Activated CD8-positive, alpha-beta memory T cell treated with anti-CD3 and anti-CD28 coated beads for 48 hours (primary cell): ENCODE measurements around the gene CYP51A1.
"Not testable (repeated sequence)": the region's sequence is repeated elsewhere in the genome, so short reads cannot be mapped to it uniquely, and the experiment has no call there.

Source experiments
- DNase-seq, 3 experiments: peaks; one replicate each; pipeline ENCODE4 v3.0.0-alpha.2; 2020; ENCODE audit warnings: low read depth in 2 of 3, low spot score in 2 of 3

The CYP51A1 gene

DNA sequence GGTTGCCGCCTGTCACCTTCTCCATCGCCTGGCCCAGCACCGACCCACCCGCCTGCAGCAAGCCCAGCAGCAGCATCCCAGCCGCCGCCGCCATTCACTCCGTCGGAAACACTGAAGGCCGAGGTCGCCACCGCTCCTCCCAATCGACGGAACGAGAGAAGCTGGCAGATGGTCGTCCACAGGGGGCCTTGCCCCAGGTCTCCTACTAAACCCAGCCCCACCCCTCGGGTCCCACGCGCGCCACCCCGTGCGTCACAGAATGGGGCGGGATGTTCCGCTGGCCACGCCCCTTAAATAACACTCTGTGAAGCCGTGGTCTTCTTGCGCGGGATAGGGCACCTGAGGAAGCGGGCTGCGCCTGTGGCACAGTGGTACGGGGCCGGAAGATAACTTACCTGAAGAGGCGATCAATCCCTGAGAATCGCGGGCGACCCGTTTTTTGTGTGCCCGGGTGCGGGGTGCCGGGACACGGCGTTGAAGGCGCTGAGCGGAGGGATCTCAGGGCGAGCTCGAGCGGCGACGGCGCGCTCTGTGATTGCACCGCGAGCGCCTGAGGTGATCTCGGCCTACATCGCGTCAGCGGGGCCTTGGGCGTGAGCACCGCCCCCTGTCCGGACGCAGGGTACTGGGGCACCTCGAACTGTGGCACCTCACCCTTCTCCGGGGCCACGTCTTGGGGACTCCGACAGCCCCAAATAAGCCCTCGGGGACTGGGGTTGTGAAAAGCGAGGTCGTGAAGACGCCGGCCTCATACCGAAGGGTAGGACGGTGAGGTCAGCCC lies at the start of gene CYP51A1:
Gene CYP51A1, minus strand, starts transcription at position 207 of the 781 bp plus-strand sequence. Its CDS starts 113 bp downstream, at position 94.
- peak; percentile 83 to 96 (median 93) for DNase-seq

DNA sequence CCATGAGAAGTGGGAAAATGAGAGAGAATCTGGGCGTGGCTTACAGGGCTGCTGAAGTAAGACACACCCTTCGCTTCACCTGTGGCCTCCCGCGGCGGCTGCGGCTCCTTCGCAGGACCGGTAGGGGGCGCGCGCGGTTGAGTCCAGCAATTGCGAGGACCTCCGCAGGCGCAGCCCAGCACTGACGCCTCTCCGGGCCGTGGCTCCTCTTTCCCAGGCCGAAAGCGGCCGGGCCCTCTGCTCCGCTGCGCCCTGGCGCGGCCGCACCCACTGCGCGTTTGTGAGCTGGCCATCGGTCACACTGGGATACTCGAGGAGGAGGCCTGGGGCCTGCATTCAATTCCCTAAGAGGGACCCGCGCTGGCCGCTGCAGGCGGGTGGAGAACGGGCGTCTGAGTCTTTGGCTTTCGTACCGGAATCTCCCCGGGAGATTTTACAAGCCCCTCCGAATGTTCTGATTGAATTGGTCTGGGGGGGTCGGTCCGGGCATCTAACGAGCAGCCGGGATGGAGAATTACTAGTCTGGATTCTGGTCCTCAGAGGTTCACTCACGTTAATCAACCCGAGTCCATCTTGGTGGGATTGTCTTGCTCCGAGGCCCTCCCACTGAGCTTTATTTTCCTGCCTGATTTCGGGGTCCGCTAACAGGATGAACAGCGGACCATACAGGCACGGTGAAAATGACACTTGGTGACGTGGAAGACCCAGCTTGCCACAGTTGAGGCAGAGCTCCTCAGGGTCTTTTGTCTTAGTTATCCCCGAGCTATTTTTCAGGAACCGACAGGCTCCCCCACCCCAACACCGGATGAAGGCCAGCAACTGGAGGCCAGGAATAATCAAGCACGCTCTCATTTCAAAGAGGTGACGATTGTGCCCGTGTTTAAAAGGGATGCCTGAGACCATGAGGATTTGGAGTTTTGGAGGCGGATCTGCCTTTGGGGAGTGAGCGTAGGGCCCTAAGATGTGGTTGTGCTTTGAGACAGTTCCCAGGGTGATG lies 44.9 kb upstream of the CYP51A1 start, which contains the start of gene LRRD1:
Gene LRRD1, minus strand, starts transcription at position 215 of the 997 bp plus-strand sequence. CDS start 13,940 bp downstream, outside the sequence.
- DNase-seq = peak; percentile 82 to 95 (median 87)

DNA sequence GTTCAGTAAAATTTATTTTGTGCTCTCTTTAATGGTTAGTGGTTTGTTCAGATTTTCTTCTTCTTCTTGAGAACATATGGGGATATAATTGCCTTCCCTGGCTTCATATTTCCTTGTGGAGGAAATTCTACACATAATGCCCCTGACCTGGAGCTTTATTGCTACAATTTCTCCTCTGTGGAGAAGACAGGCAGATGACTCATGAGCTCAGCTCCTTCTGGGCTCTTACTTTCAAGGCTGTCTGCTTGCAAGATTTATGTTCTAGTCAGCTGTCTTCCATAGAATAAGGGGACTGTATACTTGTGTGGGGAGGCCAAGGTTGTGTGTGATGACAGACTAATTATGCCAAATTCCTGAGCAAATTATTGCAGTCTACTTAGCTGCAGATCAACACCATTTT lies 43.1 kb upstream of the CYP51A1 start:
- DNase-seq = no peak

DNA sequence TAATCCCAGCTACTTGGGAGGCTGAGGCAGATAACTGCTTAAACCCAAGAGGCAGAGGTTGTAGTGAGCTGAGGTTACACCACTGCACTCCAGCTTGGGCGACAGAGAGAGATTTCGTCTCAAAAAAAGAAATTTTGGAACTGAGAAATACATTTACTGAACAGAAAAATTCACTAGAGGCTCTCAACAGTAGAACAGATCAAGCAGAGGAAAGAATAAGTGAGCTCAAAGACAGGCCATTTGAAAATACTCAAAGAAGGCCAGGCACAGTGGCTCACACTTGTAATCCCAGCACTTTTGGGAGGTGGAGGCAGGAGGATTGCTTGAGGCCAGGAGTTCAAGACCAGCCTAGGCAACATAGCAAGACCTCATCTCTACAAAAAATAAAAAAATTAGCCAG lies 35.3 kb upstream of the CYP51A1 start:
- not testable (repeated sequence) for DNase-seq

DNA sequence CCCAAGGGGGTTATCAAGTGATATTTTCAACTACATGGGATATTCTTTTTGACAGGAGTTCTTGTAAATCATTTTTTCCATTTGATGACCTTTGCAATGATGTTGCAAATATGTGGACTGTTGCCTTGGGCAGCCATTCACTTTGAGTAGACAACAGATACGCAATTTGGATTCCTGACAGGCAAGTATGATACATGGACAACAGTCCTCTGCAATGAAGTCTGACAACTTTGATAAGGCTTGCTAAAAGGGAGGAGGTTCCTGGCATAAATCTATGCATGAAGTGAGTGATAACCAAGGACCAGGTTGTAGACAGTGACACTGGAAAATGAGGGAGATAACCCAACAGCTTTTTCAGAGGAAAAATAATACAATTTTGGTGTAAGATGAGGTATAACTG lies 27.0 kb upstream of the CYP51A1 start:
- no peak for DNase-seq

DNA sequence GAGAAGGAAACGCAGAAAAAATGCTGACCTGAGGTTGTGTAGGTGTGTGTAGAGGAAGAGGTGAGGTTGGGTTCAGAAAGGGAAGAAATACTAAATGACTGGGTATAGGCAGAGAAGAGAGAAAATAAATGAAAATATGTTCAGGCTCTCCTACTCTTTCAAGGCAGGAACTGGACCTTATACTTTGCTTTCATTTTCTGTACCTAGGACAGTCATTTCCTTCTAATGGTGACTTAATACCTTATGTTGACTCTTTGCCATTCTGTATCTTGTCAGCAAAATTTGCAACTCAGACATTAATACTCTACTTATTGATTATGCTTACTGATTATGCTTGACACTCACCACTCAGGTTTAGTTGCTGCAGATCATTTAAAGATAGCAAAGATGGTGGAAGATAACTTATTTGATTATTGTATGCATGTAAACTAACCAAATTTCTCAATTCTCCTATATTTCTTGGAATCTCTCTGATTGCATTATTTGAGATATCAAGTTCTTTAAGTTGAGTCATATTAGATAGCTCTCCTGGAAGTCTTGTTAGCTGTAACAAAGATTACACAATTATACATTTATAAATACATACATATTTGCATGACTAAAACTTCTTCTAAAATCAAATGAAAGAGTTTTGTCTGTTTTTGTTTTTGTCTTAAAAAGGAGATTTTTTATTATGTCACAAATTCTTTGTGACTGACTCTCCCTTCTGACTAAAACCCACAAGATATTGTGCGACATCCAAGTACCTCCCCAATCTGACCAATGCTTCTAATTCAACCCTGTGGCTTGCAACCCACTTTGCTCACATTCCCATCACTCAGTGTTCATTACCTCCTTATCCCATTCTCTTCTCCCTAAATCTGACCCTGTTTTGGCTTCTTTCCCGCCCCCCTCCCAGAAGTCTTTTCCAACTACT lies 24.6 kb upstream of the CYP51A1 start:
- no peak for DNase-seq

DNA sequence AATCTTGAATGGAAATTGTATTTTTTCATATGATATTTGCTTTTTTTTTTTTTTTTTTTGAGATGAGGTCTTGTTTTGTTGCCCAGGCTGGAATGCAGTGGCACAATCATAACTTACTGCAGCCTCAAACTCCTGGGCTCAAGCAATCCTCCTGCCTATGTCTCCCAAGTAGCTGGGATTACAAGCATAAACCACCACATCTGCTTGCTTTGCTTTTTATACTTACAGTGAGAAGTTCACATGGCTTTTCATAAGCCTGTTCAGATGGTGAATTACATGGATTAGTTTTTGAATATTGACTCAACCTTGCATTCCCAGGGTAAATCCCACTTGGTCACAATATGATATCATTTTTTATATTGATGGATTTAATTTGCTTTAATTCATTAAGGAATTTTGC lies 22.7 kb upstream of the CYP51A1 start:
- DNase-seq = no peak

DNA sequence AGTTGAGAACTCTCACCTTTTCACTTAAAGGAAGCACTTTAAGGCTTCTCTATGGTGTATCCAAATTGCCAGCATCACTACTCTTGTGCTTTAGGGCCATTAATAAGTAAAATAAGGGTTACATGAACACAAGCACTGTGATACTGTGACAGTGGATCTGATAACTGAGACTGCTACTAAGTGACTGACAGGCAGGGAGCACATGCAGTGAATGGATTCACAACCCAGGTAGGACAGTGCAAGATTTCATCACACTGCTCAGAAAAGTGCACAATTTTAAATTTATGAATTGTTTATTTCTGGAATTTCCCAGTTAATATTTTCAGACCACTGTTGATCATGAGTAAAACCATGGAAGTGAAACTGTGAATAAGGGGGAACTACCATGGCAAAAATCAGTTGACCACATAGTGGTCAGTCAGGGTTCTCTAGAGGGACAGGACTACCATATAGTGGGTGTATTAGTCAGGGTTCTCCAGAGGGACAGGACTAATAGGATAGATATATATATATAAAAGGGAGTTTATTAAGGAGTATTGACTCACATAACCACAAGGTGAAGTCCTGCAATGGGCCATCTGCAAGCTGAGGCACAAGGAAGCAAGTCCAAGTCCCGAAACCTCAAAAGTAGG lies 20.9 kb upstream of the CYP51A1 start:
- DNase-seq = no peak

DNA sequence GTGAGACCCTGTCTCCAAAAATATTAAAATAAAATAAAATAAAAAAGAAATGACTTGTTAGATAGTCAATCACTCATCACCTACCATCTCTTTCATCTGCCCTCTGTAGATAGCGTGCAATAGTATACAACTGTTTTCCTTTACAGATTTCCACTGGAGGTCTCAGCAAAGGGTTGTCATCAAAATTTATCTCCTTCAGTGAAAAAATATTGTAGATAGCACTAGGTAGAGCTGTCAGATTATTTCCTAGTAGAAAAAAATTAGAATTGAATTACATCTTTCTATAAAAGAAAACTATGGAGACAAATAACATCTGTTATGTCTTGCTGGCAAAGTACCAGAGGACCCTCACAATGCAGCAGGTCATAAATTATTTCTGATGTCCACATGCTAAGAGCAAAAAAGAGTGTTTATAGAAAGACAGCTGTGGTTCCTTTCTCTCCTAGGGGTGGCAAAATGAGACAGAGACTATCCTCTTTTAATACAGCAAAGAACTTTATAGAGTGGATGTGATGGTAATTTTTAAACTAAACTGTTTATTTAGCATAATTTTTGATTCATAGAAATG lies 16.3 kb upstream of the CYP51A1 start:
- no peak for DNase-seq

DNA sequence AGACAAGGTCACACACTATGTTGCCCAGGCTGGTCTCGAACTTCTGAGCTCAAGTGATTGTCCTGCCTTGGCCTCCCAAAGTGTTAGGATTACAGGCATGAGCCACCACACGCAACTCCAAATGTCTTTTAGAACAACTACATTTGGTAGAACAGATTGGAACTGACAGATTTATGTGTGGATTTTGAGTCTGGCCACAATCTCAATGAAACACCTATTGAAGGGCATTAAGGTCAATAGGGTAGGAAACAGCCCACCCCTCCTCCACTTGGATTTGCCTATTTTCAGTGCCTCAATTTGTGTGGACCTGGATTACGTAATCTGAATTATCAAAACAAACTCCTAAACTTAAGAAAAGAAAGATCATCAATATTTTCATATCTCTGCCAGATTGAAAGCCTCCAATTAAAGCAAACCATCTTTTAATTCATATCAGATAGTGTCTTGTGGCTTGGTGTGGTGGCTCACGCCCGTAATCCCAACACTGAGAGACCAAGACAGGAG lies 15.5 kb upstream of the CYP51A1 start:
- no peak for DNase-seq

DNA sequence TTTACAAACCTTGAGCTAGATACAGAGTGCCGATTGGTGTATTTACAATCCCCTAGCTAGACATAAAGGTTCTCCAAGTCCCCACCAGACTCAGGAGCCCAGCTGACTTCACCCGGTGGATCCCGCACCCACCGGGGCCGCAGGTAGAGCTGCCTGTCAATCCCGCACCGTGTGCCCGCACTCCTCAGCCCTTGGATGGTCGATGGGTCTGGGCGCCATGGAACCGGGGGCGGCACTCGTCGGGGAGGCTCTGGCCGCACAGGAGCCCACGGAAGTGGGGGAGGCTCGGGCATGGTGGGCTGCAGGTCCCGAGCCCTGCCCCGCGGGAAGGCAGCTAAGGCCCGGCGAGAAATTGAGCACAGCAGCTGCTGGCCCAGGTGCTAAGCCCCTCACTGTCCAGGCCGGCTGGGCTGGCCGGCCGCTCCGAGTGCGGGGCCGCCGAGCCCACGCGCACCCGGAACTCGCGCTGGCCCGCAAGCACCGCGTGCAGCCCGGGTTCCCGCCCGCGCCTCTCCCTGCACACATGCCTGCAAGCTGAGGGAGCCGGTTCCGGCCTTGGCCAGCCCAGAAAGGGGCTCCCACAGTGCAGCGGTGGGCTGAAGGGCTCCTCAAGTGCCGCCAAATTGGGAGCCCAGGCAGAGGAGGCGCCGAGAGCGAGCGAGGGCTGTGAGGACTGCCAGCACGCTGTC lies 9.1 kb upstream of the CYP51A1 start:
- DNase-seq = not testable (repeated sequence)

DNA sequence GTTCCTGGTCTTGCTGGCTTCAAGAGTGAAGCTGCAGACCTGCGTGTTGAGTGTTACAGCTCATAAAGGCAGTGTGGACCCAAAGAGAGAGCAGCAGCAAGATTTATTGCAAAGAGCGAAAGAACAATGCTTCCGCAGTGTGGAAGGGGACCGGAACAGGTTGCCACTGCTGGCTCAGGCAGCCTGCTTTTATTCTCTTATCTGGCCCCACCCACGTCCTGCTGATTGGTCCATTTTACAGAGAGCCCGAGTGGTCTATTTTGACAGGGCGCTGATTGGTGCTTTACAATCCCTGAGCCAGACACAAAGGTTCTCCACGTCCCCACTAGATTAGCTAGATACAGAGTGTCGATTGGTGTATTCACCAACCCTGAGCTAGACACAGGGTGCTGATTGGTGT lies 8.5 kb upstream of the CYP51A1 start:
- not testable (repeated sequence) for DNase-seq

DNA sequence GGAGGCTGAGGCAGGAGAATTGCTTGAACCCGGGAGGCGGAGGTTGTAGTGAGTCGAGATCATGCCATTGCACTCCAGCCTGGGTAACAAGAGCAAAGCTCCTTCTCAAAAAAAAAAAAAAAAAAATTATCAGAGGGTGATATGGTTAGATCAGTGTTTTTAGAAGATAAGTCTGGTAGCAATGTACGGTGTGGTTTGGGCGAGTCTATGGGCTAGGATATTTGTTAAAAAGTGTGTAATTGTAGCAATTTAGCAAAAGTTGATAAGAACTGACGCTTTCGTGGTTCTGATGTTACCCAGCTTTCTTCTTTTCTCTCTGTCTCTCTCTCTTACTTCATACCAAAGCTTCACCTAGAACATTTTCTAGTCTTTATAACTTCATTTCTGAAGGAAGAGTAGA lies 6.9 kb upstream of the CYP51A1 start:
- no peak for DNase-seq

DNA sequence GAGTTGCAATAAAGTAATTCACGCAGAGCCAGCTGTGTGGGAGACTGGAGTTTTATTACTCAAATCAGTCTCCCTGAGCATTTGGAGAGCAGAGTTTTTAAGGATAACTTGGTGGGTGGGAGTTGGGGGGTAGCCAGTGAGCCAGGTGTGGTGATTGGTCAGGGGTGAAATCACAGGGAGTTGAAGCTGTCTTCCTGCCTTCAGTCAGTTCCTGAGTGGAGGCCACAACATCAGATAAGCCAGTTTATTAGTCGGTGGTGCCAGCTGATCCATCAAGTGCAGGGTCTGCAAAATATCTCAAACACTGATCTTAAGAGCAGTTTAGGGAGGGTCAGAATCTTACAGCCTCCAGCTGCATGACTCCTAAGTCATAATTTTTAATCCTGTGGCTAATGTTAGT lies 3.3 kb upstream of the CYP51A1 start:
- DNase-seq = no peak

DNA sequence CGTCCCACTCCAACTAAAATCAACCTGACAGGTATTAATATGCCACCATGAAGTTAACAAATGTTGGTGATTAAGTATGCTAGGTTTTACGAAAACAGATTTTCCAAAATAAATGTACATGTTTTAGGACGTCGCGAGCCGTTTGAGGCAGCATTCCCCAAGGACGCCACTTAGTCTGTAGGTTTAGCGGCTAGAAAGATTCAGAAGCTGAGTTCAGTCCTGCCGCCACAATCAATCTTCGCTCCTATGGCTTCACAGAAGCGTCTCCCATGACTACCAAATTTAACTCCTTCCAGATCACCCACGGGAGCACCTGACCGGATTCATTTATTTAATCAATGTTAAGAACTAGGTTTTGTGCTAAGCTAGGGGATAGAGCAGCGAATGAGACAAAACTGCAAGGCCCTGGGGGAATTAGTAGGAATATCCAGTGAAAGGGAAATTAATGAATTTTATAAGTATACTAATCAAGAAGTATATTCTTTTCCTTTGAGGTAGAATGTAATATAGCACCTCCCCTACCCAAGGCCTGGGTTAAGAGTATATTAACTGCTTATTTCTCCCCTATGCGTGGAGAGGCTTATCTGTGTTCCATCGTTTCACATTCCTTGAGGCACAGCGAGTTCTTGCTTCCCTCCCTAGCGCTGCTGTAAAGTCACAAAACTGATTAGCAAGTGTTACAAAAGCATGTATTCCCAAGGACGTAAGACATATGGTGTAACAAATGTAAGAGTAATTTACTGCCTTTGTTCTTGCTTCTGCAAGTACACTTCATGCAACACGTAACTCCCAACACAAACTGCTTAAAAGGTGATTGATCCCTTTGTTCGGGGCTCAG lies 994 bp upstream of the CYP51A1 start:
- DNase-seq = no peak

DNA sequence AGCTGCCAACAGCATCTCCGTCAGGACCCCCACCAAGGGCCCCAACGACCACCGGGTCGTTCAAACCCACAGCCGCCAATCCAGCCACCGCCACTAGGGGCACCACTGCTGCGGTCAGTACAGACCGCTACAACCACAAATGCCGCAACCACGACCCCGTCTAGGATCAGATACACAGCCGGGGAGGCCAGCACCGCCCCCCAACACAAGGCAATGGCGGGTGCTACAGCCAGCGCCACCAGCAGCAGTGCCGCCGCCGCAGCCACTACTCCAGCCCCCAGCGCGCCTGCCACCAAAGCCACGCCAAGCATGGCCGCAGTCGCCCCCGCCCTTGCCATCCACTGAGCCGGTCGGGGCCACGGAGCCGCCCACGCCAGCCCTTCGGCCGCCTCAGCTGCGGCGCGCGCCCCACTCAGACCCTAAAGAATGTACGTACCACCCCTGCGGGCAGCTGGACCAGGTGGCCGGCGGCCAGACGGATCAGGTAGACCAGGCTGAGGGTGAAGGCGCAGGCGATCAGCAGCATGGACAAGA lies 473 bp downstream of the CYP51A1 start:
- DNase-seq = peak; percentile 38 to 51 (median 44)

DNA sequence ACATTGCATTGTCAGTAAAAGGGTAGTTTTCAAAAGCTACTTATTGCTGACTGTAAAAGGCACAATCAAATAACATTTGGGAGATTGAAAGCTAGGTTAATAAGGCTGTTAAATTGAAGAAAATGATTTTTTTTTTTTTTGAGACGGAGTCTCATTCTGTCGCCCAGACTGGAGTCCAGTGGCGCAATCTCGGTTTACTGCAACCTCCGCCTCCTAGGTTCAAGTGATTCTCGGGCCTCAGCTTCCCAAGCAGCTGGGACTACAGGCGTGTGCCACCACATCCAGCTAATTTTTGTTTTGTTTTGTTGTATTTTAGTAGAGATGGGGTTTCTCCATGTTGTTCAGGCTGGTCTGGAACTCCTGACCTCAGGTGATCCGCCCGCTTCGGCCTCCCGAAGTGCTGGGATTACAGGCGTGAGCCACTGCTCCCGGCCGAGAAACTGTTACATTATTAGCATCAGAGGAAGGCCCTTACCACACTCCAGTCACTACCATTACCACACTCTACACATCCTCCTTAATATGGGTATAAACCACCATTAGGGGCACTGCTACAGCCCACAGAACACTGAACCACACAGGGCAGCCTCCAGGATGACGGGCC lies 1.0 kb downstream of the CYP51A1 start:
- DNase-seq = no peak
